ENCODE results near the gene SUFU.

DNA sequence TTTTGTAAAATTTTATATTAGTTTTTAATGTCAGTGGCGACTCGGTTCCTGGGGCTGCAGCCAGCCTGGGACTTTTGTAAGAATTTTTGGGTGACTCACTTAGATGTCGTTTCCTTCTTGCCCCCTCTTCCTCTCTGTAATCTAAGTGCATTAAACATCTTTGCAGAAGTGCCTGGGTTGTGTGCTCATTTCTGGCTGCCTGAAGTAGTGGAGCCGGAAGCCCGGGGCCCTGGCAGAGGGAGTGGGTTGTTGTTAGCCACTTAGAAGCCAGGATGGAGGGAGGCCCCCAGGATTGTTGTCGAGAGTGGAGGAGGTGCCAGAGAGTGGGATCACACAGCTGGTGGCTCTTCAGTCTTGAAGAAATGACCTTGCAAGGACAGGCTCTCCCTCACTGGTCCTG lies 129.5 kb downstream of the SUFU start:
- TF ChIP-seq, protein P1, sequence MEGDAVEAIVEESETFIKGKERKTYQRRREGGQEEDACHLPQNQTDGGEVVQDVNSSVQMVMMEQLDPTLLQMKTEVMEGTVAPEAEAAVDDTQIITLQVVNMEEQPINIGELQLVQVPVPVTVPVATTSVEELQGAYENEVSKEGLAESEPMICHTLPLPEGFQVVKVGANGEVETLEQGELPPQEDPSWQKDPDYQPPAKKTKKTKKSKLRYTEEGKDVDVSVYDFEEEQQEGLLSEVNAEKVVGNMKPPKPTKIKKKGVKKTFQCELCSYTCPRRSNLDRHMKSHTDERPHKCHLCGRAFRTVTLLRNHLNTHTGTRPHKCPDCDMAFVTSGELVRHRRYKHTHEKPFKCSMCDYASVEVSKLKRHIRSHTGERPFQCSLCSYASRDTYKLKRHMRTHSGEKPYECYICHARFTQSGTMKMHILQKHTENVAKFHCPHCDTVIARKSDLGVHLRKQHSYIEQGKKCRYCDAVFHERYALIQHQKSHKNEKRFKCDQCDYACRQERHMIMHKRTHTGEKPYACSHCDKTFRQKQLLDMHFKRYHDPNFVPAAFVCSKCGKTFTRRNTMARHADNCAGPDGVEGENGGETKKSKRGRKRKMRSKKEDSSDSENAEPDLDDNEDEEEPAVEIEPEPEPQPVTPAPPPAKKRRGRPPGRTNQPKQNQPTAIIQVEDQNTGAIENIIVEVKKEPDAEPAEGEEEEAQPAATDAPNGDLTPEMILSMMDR (IDR thresholded peaks at IDR 0.05; ENCODE audit: insufficient read depth, low read length, poor library complexity, severe bottlenecking), result no peak
- TF ChIP-seq EZH2phosphoT487 (conservative IDR thresholded peaks at IDR 0.05; ENCODE audit: low read length), result no peak

Data from SU-DHL-6 (cell line).